GM10847 (cell line): Measurements from ENCODE around the gene CENPT.

Source experiments
- POLR2A ChIP-seq: IDR thresholded peaks from 2 replicates; pipeline ENCODE4 v1.6.1; 2011; ENCODE audit not compliant: insufficient read length; ENCODE audit errors: extremely low read depth

Gene CENPT

GRCh38 chr16:67806428-67807147 lies 40.9 kb downstream of the CENPT start, which contains the start of the genes RANBP10 and TSNAXIP1:
RANBP10 (minus strand) TSS chr16:67806560; CDS start chr16:67806536, 24 bp downstream.
TSNAXIP1 (plus strand) TSS chr16:67806889; CDS start chr16:67807150, 261 bp downstream.
- peak; percentile 80 for TF ChIP-seq POLR2A

GRCh38 chr16:67805718-67806427 lies 41.6 kb downstream of the CENPT start:
- no peak for TF ChIP-seq POLR2A

GRCh38 chr16:67804853-67805542 lies 42.5 kb downstream of the CENPT start:
- TF ChIP-seq POLR2A = no peak

GRCh38 chr16:67803894-67804293 lies 43.6 kb downstream of the CENPT start:
- TF ChIP-seq POLR2A = no peak

GRCh38 chr16:67801883-67802282 lies 45.6 kb downstream of the CENPT start:
- no peak for TF ChIP-seq POLR2A

- no peak for TF ChIP-seq POLR2A
Measured at GRCh38 chr16:67801241-67801640, 46.3 kb downstream of the CENPT start.

- TF ChIP-seq POLR2A = no peak
Measured at GRCh38 chr16:67800338-67800926, 47.1 kb downstream of the CENPT start.

GRCh38 chr16:67796099-67796718 lies 51.3 kb downstream of the CENPT start:
- TF ChIP-seq POLR2A = no peak

- no peak for TF ChIP-seq POLR2A
Measured at GRCh38 chr16:67790071-67790470, 57.4 kb downstream of the CENPT start.

- no peak for TF ChIP-seq POLR2A
Measured at GRCh38 chr16:67786491-67786890, 61.0 kb downstream of the CENPT start.

GRCh38 chr16:67783353-67783725 lies 64.2 kb downstream of the CENPT start:
- TF ChIP-seq POLR2A = no peak

GRCh38 chr16:67782567-67783352 lies 64.7 kb downstream of the CENPT start:
- no peak for TF ChIP-seq POLR2A

- TF ChIP-seq POLR2A = no peak
Measured at GRCh38 chr16:67781565-67781921, 66.0 kb downstream of the CENPT start.

- no peak for TF ChIP-seq POLR2A
Measured at GRCh38 chr16:67780847-67781564, 66.5 kb downstream of the CENPT start.
